GM21515 (cell line): ENCODE results near the gene SAMD14.
A peak's percentile ranks its signal among the peaks of the same experiment; 100 is the strongest.

ENCODE experiments used
- ATAC-seq: cut with Tn5 transposase; IDR thresholded peaks from one replicate; pipeline ENCODE4 v1.9.1; 2021; ENCODE audit not compliant: unreplicated experiment

The SAMD14 gene

DNA sequence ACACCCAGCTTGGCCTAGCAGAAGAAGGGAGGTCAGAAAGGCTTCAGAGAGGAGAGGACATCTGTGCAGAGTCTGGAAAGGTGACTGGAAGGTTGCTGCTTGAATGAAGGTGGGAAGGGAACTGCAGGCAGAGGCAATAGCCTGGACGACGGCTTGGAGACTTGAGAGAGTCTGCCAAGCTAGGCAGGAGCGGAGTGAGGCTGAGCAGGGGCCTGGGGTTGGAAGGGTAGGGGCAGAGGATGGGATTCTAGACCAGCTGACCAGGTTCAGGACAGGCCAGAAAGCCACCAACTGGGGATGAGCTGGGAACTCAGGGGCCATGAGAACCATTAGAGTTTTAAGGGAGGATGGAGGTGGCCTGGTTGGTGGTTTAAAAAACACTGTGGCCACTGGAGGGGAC lies 35.5 kb upstream of the SAMD14 start:
- ATAC-seq: no peak

DNA sequence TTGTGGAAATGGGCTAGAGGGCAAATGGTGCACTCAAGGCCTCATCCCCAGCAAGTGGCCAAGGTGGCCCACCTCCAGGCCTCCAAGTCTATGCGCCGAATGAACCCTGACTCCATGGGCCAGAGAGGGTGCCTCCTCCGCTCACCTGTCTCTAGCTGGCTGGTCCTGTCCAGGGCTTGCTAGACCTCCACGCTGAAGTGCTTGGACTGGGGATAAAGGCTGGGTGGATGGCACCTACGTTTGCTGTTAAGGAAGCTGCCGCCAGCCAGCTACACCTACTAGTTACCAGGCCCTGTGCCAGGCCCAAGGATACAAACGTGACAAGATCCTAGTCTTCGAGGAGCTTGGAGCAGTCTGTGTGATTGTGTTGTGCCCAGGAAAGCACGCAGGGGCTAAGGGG lies 35.1 kb upstream of the SAMD14 start:
- ATAC-seq: no peak

DNA sequence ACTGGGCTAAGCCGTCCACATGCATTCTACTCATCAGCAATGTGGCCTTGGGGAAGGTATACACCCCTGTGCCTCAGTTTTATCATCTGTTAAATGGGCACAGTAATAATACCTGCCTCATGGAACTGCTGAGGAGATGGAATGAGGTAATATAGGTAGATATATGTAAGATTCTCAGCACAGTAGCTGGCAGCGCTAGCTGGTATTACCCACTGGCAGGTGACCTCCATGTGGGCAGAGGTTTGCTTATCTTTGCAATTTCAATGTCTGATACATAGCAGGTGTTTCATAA lies 34.7 kb upstream of the SAMD14 start:
- ATAC-seq: no peak

DNA sequence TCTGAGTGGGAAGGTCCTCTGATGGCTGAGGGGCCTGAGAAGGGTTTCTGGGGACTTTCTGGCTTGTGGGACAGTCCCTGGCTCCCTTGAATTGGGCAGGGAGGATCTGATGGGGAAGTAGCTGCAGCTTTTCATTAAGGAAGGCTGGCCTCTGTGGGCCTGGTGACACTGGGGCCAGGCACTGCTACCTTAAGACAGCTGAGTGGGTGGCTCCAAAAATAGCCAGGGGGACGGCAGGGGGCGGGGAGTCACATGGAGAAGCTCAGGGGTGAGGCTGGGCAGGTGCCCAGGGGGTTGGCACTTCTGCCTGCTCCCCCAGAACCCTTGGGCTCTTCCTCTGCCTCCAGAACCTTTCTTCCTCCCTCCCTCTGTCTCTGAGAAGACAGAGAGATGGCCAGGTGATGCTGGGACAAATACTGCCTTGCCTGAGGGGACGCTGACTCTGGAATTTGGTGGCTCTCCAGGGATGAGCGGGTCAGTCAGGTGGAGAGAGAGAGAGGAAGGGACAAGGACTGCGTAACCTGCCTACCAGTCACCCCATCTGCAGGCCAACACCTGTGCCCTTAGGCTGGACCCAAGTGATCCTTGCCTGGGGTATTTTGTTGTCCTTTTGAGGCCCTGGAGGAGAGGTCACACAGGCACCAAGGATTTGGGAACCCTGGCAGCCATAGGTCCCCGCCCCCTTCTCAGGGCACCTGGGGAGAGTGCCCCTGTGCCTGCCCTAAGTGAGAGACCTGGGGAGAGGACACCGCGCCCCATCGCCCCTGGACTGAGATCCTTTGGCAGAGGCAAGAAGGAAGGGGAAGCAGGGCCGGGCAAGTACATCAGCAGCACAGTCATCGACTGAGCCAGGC lies 34.1 kb upstream of the SAMD14 start:
- ATAC-seq: no peak

DNA sequence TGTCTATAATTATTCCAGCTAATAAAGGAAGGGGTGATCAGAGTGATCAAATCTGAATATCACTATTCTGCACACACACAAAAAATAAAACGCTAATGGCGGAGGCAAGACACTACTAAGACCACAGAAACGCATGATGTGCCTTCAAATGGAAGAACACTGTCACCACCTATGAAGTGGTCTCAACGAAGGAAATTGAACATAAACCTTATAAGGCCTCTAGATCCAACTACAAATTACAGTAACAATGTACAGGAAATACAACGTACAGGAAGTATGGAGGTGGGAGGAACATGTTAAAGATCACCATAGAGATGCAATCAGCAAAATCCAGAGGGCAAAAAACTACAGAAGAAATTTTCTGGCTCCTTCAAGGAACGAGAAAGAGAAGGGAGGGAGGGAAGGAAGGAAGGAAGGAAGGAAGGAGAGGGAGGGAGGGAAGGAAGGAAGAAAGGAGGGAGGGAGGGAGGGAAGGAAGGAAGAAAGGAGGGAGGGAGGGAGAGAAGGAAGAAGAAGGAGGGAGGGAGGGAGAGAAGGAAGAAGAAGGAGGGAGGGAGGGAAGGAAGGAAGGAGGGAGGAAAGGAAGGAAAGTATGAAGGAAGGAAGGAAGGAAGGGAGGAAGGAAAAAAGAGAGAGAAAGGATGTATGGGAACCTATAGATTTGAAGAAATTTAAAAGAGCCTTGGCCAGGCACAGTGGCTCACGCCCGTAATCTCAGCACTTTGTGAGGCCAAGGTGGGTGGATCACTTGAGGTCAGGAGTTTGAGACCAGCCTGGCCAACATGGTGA lies 32.7 kb upstream of the SAMD14 start:
- ATAC-seq: no peak

DNA sequence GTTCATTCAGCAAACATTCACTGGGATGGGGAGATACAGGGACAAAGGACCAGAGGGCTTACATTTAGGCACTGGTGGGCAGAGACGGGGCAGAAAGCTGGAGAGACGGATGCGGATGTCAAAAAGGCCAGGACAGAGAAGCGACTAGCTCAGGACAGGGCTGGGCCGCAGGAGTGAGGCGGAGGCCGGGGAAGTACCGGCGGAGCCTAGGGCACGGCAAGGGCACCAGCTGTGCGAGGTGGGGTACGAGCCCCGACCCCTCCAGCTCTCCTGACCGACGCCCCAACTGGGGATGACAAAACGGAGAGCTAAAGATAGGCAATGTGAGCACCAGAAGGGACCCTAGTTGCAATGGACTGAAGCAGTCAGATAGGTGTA lies 31.9 kb upstream of the SAMD14 start:
- ATAC-seq: no peak

DNA sequence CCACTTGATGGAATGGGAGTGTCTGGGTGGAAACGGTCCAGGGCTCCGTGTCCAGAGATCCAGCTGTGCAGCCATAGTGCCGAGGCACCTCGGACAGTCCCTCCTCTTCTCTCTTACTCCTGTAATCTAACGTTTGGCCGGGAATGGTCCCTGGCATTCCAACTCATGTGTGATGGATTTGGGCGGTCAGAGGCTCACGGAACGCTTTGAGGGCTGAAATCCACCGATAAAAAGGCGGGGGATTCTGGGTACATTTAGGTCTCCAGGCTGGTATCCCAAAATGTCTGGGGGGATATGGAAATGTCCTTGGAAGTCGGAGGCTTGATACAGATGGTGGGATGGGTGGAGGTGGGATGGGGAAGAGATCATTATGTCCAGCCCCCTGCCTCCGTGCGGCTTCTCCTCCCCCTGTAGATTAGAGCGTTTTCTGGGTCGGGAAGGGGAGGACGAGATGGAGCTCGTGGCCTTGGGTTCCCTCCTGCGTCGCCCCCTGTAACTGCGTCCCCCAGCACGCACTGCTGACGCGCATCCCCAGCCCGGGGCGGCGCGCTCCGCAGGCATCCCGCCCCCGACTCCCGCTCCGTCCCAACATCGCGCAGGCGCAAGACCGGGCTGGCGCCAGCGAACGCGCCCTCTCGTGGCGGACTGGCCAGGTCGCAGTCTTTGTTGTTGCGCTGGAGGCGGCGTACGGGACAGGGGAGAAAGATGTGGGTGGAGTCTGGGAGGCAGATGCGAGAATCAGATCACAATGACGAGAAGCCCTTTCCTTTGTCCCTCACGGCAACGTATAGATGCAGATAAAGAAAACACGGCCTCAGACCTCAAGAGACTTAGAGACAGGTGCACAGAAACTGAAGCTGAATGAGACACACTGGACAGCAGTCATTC lies 31.3 kb upstream of the SAMD14 start:
- peak; percentile 66 for ATAC-seq

DNA sequence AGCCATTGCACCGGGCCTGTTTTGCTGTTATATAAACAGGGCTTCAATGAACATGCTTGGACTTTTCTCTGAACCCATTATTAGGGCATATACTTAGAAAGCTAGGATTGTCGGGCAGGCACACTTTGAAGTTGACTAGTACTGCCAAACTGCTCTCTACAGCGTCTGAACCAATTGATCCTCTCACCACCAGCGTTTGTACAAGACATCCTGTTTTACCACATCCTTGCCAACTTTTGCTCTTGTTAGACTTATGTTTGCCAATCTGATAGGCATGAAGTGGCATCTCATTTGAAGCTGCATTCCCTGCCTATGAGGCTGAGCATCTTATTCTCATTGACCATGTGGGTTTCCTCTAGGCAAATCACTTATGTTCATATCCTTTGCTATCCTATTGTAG lies 27.9 kb upstream of the SAMD14 start:
- ATAC-seq: no peak

DNA sequence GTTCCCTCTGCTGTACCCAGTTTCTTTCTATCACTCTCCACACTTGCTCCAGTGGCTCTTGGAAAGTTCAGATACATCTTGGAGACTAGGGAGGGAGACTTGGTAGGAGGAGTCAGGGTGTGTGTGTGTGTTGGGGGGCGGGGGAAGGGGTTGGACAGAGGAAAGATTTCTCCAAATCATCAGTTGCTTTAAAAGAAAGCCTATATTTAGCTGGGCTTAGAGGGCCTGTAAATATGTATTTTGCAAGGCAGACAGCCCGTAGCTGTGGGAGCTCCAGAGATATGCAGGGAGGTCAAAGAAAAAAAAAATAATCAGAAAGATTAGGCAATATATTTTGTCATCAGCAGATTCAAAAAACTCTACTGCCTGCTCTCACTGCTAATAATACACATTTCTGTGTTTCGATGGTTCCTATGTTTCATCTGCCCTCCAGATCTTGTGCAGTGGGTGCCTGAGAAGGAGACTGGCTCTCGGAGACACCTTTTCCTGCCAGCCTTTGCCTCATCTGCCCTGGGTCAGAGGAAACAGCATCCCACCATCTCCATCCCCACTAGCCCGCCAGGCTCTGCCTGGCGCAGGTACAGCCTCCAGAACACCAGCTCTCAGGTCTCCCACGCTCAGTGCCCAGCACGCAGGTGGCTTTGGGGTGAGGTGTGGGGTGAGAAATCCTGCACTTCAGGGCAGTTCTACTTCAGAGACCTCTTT lies 25.3 kb upstream of the SAMD14 start:
- ATAC-seq: no peak

DNA sequence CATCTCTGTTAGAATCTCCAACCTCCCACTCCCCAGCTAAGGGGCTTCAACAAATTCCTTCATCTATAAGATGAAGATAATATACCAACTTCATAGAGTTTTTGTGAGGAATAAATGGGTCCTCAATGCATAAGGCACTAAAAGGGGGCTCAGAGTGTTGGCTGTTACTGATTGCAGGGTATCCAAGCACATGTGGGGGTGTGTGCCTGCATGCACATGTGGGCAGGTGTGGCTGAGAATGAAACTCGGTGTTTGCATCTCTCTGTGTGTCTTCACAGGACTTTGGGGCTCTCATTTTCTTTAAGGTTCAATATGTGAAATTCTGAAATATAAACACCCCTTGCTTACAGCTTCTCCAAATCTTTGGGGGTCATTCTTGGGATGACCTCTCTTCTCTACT lies 24.6 kb upstream of the SAMD14 start:
- peak; percentile 42 for ATAC-seq

DNA sequence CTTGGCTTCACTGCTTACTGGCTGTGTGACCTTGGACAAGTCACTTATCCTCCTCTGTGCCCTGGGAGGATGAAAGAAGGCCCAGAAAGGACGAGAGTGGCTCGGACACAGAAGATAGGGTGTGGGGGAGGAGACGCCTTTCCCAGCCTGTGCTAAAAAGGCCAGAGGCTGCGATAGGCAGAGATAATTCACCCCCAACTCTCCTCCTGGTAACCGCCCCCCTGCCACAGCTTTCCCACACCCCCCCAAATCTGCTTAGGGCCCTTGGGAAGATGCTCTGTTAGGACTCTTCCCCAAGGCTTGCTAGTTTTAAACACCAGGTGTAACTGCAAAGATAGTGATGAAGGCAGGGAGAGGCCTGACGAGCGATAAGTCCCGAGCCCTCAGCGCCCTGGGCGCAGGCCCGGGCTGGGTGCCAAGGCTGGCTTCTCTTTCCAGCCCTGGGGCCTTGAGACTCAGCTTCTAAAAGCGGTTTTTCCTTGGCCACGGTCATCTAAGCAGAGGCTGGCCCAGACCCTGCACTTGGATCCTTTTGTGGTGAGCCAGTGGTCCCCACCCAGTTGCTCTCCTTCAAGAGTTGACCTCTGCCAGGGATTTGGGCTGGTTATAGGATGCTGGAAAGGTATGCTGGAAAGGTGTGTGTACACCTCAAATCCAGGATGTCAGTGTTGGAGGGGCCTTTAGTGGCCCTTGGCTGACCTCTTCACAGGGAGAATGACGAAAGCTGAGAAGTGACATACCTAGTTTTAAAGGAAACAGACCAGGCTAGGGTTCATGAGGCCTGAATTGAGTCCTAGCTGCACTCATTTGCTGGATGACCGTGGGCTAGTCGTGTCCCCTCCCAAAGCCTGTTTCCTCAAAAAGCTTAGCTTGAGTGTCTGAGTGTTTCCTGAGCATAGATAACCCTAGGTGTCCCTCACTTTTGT lies 24.0 kb upstream of the SAMD14 start:
- no peak for ATAC-seq

DNA sequence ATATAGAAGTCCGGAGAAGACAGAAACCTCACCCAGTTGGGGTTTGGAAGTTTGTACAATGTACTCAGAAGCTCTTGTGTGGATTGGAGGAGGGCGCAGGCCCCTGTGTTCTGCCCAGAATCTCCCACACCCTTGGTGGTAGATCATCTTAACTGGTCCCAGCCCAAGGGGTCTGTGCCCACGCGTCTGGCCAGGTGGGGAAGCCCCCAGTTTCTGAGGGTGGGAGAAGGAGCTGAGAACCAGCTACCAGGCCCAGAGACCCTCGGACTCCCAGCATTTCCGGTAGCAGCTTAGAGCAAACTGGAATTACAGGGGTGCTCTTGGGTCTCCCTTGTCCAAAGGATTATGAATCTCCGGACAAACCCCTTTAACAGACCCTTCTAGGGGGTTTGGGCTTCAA lies 22.8 kb upstream of the SAMD14 start:
- ATAC-seq: no peak

DNA sequence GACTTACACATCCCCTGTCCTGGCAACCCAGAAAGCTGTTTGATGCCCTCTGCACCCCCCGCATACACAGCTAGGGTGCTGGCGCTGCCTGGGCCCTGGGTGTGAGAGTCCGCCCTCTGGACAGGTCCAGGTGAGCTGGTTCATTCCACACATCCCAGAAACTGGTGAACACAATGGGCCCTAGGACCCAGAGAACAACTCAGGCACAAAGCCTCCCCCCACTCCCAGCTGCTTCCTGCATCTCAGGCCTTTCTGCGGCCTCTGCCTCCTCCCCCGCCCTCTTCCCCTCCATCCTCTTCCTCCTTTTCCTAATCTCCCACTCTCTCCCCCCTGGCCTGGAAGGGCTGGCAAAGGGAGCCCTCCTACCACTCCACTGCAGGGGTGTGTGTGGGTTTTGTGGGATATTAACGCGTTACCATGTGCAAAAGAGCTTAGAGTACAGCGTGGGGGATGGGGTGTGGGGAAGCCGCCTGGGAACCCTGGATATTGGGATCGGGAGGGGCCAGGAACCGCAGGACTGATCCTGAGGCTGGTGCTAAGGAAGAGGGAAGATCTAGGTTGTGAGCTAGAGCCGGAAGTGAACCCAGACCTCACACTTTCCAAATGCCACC lies 22.1 kb upstream of the SAMD14 start:
- ATAC-seq: peak; percentile 27

DNA sequence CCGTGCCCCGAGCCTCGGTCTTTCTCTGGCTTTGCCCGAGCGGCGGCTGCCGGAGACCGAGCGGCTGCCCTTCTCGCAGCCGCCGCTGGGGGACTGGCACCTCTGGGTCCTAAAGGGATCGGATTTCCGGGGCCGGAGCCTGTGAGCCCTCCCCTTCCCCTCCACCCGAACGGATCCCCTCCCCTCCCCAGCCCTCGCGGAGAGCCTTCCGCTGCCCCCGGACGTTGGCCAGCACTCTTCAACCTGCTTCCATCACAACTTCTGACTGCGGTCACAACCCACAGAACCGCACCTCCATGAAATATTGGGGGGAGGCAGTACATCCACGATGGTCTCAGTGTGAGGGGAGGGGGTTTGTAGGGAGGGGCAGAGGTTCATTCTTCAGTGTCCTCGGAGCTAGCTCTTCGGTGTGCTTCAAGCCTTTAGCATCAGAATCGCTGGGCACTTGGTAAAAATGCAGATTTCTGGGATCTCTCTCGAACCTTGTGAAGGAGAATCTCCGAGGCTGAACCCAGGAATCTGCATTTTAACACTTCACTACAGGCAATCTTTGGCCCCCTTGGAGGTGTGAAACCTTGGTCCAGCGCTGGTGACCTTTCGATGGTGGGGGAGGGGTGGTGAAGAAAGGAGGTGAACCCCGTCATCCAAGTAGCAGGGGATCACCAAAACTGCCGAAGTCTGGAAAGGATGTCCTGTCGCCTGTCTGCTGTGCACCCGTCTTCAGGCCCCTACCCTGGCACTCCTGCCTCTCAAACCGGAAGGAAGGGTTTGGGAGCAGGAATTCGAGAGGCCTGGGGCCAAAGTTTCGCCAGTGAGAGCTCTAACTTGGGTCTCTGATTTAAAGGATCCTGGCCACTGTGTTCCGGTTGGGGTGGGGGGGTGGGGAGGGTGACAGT lies 21.3 kb upstream of the SAMD14 start:
- ATAC-seq: peak; percentile 41

DNA sequence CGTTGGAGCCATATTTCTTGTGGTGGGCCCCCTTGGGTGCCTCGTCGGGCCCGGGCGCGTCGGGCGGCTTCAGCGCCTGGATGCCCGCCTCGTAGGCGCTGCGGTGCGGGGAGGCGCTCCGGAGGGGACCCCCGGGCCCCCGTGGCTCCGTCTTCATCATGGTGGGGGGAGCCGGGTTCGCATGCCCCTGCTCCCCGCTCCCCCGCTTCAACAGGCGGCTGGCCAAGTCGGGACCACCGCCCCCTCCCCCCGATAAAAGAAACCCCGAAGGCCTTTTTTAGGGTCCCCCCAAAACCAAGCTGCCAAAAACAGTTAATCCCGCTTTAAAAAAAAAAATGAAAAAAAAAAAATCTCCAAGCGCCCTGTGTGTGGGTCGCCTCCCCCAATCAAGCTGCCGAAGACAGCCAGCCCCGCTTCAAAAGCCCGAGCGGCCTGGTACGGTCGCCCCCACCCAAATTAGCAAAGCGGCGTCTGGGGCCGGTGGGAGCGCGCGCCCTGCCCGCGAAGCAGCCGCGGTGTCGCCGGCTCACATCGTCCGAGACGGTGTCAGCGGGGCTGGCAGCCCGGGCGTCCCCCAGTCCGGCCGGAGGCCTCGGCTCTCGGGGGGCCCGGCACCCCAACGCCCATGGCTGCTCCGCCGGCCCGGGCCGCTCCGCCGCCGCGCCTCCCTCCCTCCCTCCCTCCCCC lies 20.5 kb upstream of the SAMD14 start, which contains the start of gene PPP1R9B:
Gene PPP1R9B, minus strand, starts transcription at position 324 of the 687 bp plus-strand sequence. Its CDS starts 164 bp downstream, at position 160.
- no peak for ATAC-seq

DNA sequence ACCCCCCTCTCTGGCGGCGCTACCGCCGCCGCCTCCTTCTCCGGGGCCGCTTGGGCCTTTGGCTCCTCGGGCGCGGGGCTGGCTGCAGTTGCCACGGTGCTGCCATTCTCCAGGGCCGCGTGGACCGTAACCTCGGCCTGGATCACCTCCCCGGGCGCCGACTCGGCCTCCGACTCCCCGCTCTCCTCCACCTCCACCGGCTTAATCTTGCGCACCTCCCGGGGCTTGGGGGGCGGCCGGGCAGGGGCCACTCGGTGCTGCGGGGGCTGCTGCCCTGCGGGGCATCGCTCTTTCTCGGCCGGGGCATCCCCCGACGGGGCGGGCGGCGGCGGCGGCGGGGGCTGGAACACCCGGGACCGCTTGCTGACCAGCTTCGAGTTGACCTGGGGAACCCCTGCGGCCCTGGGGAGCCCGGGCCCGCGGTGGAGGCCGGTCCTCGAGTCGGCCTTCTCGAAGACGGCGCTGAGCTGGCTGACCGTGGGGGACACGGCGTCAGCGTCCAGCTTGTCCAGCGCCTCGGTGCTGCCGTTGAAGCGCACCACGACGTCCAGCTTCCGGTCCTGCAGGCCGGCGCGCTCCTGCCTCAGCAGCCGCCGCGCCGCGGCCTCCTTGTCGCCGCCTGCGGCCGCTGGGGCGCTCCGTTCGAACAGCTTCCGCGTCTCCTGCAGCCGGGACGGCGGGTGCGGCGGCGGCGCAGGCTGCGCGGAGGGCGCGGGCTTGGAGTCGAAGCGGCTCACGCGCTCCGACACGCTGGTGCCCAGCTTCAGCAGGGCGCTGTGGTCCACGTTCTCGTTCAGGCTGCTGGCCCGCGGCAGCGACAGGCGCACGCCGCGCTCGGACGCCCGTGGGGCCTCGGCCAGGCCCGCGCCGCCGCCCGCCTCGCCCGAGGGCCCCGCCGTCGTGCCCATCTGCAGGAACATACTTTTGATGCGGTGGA lies 19.7 kb upstream of the SAMD14 start:
- no peak for ATAC-seq

DNA sequence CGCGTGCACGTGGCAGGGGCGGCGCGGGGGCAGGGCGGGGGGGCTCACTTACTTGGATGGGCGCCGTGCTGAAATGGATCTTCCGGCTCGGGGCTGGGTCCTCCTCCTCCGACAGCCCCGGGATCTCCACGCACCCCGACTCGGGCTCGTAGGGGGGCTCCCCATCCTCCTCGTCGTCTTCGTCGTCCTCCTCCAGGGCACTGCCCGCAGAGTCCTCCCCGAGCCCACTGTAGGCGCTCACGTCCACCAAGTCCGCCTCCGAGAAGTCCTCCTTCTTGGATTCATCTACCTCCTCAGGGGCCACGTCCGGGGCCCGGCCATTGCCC lies 19.1 kb upstream of the SAMD14 start:
- ATAC-seq: no peak
